D341Med (cell line): ENCODE results near the gene TECPR2.
"Not testable (repeated sequence)": the region's sequence is repeated elsewhere in the genome, so short reads cannot be mapped to it uniquely, and the experiment has no call there.

Source experiments
- DNase-seq: peaks from one replicate; pipeline ENCODE4 v3.0.0; 2012; ENCODE audit warnings: low spot score

TECPR2 gene

DNA sequence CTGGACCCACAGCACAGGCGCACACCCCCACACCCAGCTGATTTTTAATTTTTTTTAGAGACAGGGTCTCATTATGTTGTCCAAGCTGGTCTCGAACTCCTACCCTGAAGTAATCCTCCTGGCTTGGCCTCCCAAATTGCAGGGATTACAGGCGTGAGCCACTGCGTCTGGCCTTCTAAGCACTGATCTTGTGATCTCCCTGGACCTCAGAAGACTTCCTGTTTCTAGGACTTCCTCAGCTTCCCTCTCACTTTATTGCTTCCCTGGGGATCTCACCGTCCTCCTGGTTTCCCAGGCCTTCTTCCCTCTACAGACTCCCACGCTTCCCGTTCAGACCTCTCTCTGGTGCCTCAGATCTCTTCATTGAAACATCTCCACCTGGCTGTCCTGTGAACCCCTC, 29.4 kb upstream of the TECPR2 start:
- no peak for DNase-seq

- no peak for DNase-seq
These were observed 28.7 kb upstream of the TECPR2 start for GRCh38 chr14:102333795-102334705.

- no peak for DNase-seq
These were observed 27.6 kb upstream of the TECPR2 start for GRCh38 chr14:102335163-102335562.

DNA sequence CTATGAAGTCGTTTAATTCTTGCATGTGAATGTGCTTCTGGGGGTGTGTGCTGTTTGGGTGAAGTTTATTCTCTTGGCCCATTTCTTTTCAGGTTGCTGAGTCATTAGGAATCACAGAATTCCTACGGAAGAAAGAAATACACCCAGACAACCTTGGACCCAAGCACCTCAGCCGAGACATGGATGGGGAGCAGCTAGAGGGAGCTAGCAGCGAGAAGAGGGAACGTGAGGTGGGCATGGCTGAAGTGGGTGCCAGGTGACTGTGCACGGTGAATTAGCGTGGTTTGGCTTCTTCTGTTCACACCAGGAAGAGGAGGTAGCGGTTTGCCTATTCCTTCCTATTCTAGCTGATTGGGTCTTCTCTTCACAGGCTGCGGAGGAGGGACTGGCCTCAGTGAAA, 24.0 kb upstream of the TECPR2 start:
- no peak for DNase-seq

DNA sequence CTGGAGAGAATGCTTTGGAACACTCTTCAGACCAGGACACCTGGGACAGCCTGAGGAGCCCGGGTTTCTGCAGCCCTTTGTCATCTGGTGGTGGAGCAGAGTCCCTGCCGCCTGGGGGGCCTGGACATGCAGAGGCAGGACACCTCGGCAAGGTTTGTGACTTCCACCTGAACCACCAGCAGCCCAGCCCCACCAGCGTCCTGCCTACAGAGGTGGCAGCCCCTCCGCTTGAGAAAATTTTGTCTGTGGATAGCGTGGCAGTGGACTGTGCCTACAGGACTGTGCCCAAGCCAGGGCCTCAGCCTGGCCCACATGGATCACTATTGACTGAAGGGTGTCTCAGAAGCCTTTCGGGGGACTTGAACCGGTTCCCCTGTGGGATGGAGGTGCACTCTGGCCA, 21.2 kb upstream of the TECPR2 start:
- no peak for DNase-seq

DNA sequence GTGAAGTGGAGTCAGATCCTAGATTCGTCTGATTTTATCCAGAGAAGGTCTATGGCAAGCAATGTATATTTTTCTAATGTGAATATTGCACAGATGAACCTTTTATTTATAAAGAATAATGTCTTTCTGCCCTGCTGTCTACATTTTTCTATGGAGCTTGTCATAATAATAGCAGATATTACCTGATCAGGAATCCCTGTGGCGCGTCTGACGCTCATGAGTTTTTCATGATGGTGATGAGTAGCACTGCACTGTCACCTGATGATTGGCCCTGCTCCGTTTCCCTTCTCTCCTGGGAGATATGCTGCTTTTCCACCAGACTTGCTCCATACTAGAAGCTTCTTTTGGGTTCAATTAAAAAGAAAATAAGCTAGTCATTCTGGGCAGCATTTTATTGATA, 20.5 kb upstream of the TECPR2 start:
- DNase-seq = no peak

GRCh38 chr14:102344084-102344483, 18.7 kb upstream of the TECPR2 start:
- no peak for DNase-seq

DNA sequence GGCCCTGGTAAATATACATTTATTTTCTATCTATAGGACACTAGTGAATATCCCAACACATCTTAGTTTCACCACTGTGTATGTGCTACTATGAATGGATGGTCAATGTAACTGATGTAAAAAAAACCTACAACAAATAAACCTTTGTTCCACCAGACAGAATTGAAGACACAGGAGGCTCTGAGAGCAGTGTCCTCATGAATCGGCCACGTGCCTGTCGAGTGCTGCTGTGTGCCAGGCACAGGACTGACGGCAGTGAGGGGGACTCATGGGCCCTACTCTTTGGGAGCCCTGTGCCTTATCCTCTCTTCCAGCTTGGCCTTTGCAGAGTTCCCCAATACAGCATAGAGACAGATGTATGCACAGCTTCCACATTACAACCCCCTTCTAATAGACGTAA, 18.3 kb upstream of the TECPR2 start:
- no peak for DNase-seq

DNA sequence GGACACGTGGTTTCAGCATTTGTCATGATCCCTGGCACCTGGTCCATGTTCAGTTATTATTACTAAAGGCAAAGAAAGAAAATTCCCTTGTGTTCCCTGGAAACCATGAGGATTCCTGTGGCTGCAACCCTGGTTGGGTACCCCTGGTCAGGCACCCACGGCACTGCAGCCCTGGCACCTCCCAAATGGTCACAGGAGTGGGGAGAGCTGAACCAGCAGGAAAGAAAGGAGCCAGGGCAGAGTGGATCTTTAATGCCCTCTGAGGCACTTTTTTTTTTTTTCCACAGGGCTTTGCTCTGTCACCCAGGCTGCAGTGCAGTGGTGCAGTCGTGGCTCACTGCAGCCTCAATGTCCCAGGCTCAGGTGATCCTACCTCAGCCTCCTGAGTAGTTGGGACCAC, 17.5 kb upstream of the TECPR2 start:
- DNase-seq = no peak

DNA sequence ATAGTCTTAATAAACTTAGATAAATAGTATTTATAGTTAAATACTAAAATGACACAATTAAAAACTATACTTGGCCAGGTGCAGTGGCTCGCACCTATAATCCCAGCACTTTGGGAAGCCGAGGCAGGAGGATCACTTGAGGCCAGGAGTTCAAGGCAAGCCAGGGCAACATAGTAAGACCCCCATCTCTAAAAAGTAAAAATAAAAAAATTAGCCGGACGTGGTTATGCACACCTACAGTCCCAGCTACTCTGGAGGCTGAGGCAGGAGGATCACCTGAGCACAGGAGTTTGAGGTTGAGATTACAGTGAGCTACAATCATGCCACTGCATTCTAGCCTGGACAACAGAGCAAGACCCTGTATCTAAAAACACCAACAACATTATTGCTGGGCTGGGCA, 16.1 kb upstream of the TECPR2 start:
- no peak for DNase-seq

- DNase-seq = no peak
These were observed 14.4 kb upstream of the TECPR2 start for GRCh38 chr14:102348376-102348775.

GRCh38 chr14:102351023-102351422, 11.7 kb upstream of the TECPR2 start:
- DNase-seq = no peak

GRCh38 chr14:102351593-102351992, 11.1 kb upstream of the TECPR2 start:
- DNase-seq = not testable (repeated sequence)

DNA sequence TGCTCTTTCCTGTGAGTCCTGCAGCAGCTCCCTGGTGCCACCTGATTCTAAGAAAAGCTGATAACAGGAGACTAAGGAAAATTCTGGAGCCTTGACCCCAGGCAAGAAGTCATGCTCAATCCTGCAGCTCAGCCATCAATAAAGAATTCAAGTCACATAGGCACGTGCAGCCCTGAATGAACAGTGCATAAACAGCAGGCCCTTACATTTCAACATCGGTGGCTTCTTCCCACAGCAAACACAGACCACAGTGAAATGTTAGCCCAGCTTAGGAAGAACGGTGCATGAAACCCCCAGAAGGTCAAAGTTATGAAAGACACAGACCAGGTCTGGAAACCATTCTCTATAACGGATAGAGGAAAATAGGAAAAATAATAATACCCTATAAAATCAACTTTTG, 10.5 kb upstream of the TECPR2 start:
- DNase-seq = no peak

- DNase-seq = no peak
These were observed 9.6 kb upstream of the TECPR2 start for GRCh38 chr14:102353126-102353619.

- DNase-seq = no peak
These were observed 6.5 kb upstream of the TECPR2 start for GRCh38 chr14:102356280-102356679.

- no peak for DNase-seq
These were observed 3.4 kb upstream of the TECPR2 start for GRCh38 chr14:102359341-102359740.

DNA sequence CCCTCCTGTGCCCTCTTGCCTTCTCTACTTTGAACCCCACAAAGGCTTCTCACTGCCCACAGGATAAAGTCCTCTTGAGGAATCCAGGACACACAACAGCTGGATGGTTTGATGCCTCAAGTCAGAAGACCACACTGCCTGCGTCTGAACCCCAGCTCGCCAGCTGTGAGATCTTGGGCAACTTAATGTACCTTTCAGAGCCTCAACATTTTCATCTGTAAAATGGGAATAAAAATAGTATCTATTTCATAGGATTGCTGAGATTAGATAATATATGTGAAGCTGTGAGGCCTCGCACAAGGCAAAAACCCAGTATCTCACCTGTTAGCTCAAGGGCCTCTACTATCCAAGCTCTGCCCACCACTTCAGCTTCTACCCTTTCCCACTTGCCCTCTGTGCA, 2.4 kb upstream of the TECPR2 start:
- no peak for DNase-seq

- no peak for DNase-seq
These were observed 657 bp upstream of the TECPR2 start for GRCh38 chr14:102362084-102362483.

GRCh38 chr14:102363182-102363943, 622 bp downstream of the TECPR2 start:
- DNase-seq = no peak

- no peak for DNase-seq
These were observed 7.6 kb downstream of the TECPR2 start for GRCh38 chr14:102370305-102370809.

GRCh38 chr14:102371361-102371760, 8.6 kb downstream of the TECPR2 start:
- DNase-seq = no peak

DNA sequence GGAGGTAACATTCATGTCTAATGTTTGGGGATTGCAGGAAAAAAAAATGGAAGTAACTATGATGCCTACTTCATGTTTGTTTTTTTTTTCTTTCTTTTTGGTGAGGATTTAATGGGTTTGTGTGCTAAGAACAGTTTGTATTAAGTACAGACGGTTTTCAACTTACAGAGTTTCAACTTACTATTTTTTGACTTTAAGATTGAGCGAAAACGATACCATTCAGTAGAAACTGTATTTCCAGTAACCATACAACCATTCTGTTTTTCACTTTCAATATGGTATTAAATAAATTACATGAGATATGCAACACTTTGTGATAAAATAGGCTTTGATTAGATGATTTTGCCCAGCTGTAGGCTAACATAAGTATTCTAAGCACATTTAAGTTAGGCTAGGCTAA, 10.4 kb downstream of the TECPR2 start:
- no peak for DNase-seq
